ENCODE measurements around the gene KCTD15. TPM values are rescaled to one million over a fixed set of nuclear protein-coding genes. Genes with fewer than 3 reads are reported as not detected.

KCTD15 gene
- polyA plus RNA-seq, 6 donors from 2014 or later = 0.19 TPM; not detected in 5

Other genes with a start within 250 kb of the KCTD15 start
- under 1 TPM in 2 of 6 donors, not detected in 4; 0.17 to 0.55 TPM for gene CHST8, start 174.9 kb upstream of the KCTD15 start, polyA plus RNA-seq (ENCODE audit: low read depth in 6 of 6)